H1 (cell line): ENCODE results near the gene SEMA4D. TPM values are rescaled to one million over a fixed set of nuclear protein-coding genes. Genes with fewer than 3 reads are reported as not detected.

ENCODE experiments used
- CTCF ChIA-PET: fragments of 300-600 bp; sonication (Branson Sonifier 250); formaldehyde crosslinking; loops from one replicate; lab custom pipeline; 2021; ENCODE audit not compliant: partially characterized antibody; lab: Charles Lee
- POLR2A ChIA-PET: fragments of 300-600 bp; sonication (Branson Sonifier 250); formaldehyde crosslinking; loops from one replicate; lab custom pipeline; 2021; ENCODE audit warnings: inconsistent platforms; ENCODE audit not compliant: partially characterized antibody; lab: Charles Lee
- DNase-seq, 2 experiments: peaks; one replicate each; pipeline versions ENCODE4 v3.0.0 to v3.0.0-alpha.2; 2010 to 2022; ENCODE audit warnings: low spot score in 2 of 2, low read depth in 1 of 2, mixed read lengths in 1 of 2
- FAIRE-seq: peaks from 2 replicates; lab custom pipeline; 2011; peaks lifted over from hg19 to GRCh38; lab: Jason Lieb, UNC
- H2AFZ ChIP-seq: 2 replicates; pipeline ENCODE4 v1.8.1; 2012; ENCODE audit warnings: low read length, inconsistent platforms
- H2AK5ac ChIP-seq: 2 replicates; pipeline ENCODE4 v1.6.1; 2013; ENCODE audit warnings: low read depth, low read length
- H2BK120ac ChIP-seq: replicated peaks from 2 replicates; pipeline ENCODE3; 2013; ENCODE audit warnings: low read depth, low read length, inconsistent platforms
- H2BK12ac ChIP-seq: 2 replicates; pipeline ENCODE4 v1.6.1; 2013; ENCODE audit warnings: low read depth, low read length
- H2BK15ac ChIP-seq: 2 replicates; pipeline ENCODE4 v1.6.1; 2013; ENCODE audit warnings: low read length
- H2BK20ac ChIP-seq: 2 replicates; pipeline ENCODE4 v1.6.1; 2013; ENCODE audit warnings: low read length
- H2BK5ac ChIP-seq: 2 replicates; pipeline ENCODE4 v1.6.1; 2013; ENCODE audit warnings: low read depth, low read length
- H3K14ac ChIP-seq: 2 replicates; pipeline ENCODE4 v1.6.1; 2013; ENCODE audit warnings: inconsistent platforms; ENCODE audit not compliant: insufficient read length
- H3K18ac ChIP-seq: 2 replicates; pipeline ENCODE4 v1.6.1; 2013; ENCODE audit warnings: low read length; ENCODE audit errors: extremely low read depth
- H3K23ac ChIP-seq: 2 replicates; pipeline ENCODE4 v1.6.1; 2013; ENCODE audit warnings: inconsistent platforms; ENCODE audit not compliant: insufficient read length
- H3K23me2 ChIP-seq: 2 replicates; pipeline ENCODE4 v1.6.1; 2013; ENCODE audit warnings: low read depth, low read length
- H3K27ac ChIP-seq: 2 replicates; pipeline ENCODE4 v1.6.1; 2011; ENCODE audit warnings: low read depth, low read length, inconsistent platforms
- H3K27me3 ChIP-seq, 4 experiments: replicated peaks in 1 of 4; 1 replicate in 1 of 4; 2 replicates in 3 of 4; pipeline versions ENCODE4 v1.6.1 to v1.8.1; 2011 to 2013; ENCODE audit warnings: low read length in 3 of 4, mild to moderate bottlenecking in 3 of 4, inconsistent platforms in 2 of 4, mixed read lengths in 2 of 4, moderate library complexity in 1 of 4; ENCODE audit not compliant: control insufficient read depth in 3 of 4, insufficient read depth in 3 of 4; ENCODE audit errors: extremely low read depth in 1 of 4
- H3K36me3 ChIP-seq, 4 experiments: 2 replicates each; pipeline versions ENCODE4 v1.6.1 to v1.8.1; 2011 to 2013; ENCODE audit warnings: mild to moderate bottlenecking in 4 of 4, low read length in 3 of 4, moderate library complexity in 2 of 4, control low read depth in 1 of 4, inconsistent platforms in 1 of 4; ENCODE audit not compliant: insufficient read depth in 4 of 4, control insufficient read depth in 2 of 4
- H3K4ac ChIP-seq: replicated peaks from 2 replicates; pipeline ENCODE3; 2013; ENCODE audit warnings: low read length, low read depth, mixed read lengths, inconsistent platforms; ENCODE audit not compliant: insufficient read length
- H3K4me1 ChIP-seq, 4 experiments: replicated peaks in 1 of 4; 1 replicate in 1 of 4; 2 replicates in 3 of 4; pipeline versions ENCODE4 v1.6.1 to v1.8.1; 2011 to 2013; ENCODE audit warnings: low read length in 3 of 4, inconsistent platforms in 2 of 4, mixed read lengths in 1 of 4; ENCODE audit not compliant: insufficient read depth in 4 of 4, control insufficient read depth in 3 of 4
- H3K4me2 ChIP-seq, 2 experiments: 2 replicates each; pipeline versions ENCODE4 v1.6.1 to v1.8.1; 2011 to 2013; ENCODE audit warnings: low read depth in 2 of 2, low read length in 2 of 2, control low read depth in 1 of 2, inconsistent platforms in 1 of 2, mild to moderate bottlenecking in 1 of 2; ENCODE audit not compliant: insufficient read depth in 1 of 2
- H3K4me3 ChIP-seq, 4 experiments: fragments of 200-600, 300-600 bp in 1 of 4; sonication (generic), shearing (Covaris generic), sonication (Bioruptor Twin) in 1 of 4; 2 replicates each; pipeline versions ENCODE4 v1.5.1 to v1.8.1; 2011 to 2016; ENCODE audit warnings: low read length in 4 of 4, low read depth in 3 of 4, control low read depth in 2 of 4, inconsistent platforms in 2 of 4, mild to moderate bottlenecking in 2 of 4, mixed read lengths in 1 of 4, moderate library complexity in 1 of 4; ENCODE audit not compliant: insufficient read depth in 2 of 4; ENCODE audit errors: extremely low read depth in 1 of 4
- H3K56ac ChIP-seq: replicated peaks from 2 replicates; pipeline ENCODE3; 2013; ENCODE audit warnings: low read depth, mild to moderate bottlenecking, mixed read lengths, low read length, inconsistent platforms; ENCODE audit not compliant: insufficient read length
- H3K79me1 ChIP-seq: 2 replicates; pipeline ENCODE4 v1.6.1; 2013; ENCODE audit warnings: low read depth, low read length, control low read depth
- H3K79me2 ChIP-seq, 2 experiments: 2 replicates each; pipeline versions ENCODE4 v1.6.1 to v1.8.1; 2012 to 2013; ENCODE audit warnings: low read length in 2 of 2, mild to moderate bottlenecking in 2 of 2, inconsistent platforms in 1 of 2; ENCODE audit not compliant: insufficient read depth in 2 of 2, control insufficient read depth in 1 of 2
- H3K9ac ChIP-seq, 4 experiments: replicated peaks in 1 of 4; 1 replicate in 1 of 4; 2 replicates in 3 of 4; pipeline versions ENCODE4 v1.6.1 to v1.8.1; 2011 to 2013; ENCODE audit warnings: low read depth in 3 of 4, low read length in 3 of 4, control low read depth in 2 of 4, mild to moderate bottlenecking in 2 of 4, moderate library complexity in 2 of 4, inconsistent platforms in 1 of 4; ENCODE audit errors: extremely low read depth in 1 of 4
- H3K9me3 ChIP-seq, 2 experiments: 2 replicates each; pipeline versions ENCODE4 v1.6.1 to v1.8.1; 2012 to 2013; ENCODE audit warnings: mild to moderate bottlenecking in 2 of 2, moderate library complexity in 2 of 2, control low read depth in 1 of 2, inconsistent platforms in 1 of 2, low read depth in 1 of 2, low read length in 1 of 2, mixed read lengths in 1 of 2; ENCODE audit not compliant: insufficient read depth in 2 of 2
- H4K20me1 ChIP-seq, 2 experiments: replicated peaks in 1 of 2; 2 replicates each; pipeline versions ENCODE3 to v1.8.1; 2011 to 2013; ENCODE audit warnings: inconsistent platforms in 2 of 2, low read length in 2 of 2, mild to moderate bottlenecking in 1 of 2; ENCODE audit not compliant: insufficient read depth in 2 of 2, control insufficient read depth in 1 of 2
- H4K5ac ChIP-seq: 2 replicates; pipeline ENCODE4 v1.6.1; 2013; ENCODE audit warnings: low read length, low read depth, mixed read lengths, inconsistent platforms; ENCODE audit not compliant: insufficient read length
- H4K8ac ChIP-seq: 2 replicates; pipeline ENCODE4 v1.8.0; 2013; ENCODE audit warnings: mild to moderate bottlenecking, moderate library complexity, low read length, inconsistent platforms; ENCODE audit not compliant: insufficient read depth; ENCODE audit errors: extremely low read depth
- H4K91ac ChIP-seq: replicated peaks from 2 replicates; pipeline ENCODE3; 2013; ENCODE audit warnings: low read length, mixed read lengths, inconsistent platforms; ENCODE audit not compliant: insufficient read length
- ATF3 ChIP-seq: IDR thresholded peaks from 2 replicates; pipeline ENCODE4 v1.6.1; 2011; ENCODE audit warnings: low read depth, mild to moderate bottlenecking, low read length; ENCODE audit not compliant: insufficient read depth
- BRCA1 ChIP-seq: IDR thresholded peaks from 2 replicates; pipeline ENCODE4 v1.6.1; 2012; ENCODE audit warnings: low read depth, low read length, improper control_type of control experiment
- CBX8 ChIP-seq: fragments of 300-800, 300-1000 bp; sonication (generic); IDR thresholded peaks from 2 replicates; pipeline ENCODE4 v1.7.1; 2016; ENCODE audit warnings: low read depth, low read length, borderline replicate concordance
- TAF7 ChIP-seq: optimal IDR thresholded peaks from 2 replicates; pipeline ENCODE3; 2011; ENCODE audit warnings: low read depth, mild to moderate bottlenecking, inconsistent platforms, low read length, moderate library complexity, borderline replicate concordance
- WGBS, 2 experiments: shearing (Covaris generic) in 1 of 2; methylation state at CpG; one replicate each; pipeline versions ENCODE4 v1.1.6 to v1.1.7; 2013 to 2015; ENCODE audit warnings: low lambda C conversion rate in 2 of 2, mixed read lengths in 2 of 2, inconsistent platforms in 1 of 2, low coverage in 1 of 2, missing lambda C conversion rate in 1 of 2; ENCODE audit not compliant: insufficient replicate concordance in 2 of 2, insufficient coverage in 1 of 2, insufficient read length in 1 of 2; ENCODE audit errors: extremely low coverage in 1 of 2, missing lambda C conversion rate in 1 of 2; 5-methylcytosine and 5-hydroxymethylcytosine counted together
- polyA plus RNA-seq, 7 experiments: library from polyadenylated mRNA; depleted of rRNA in 3 of 7; stranded (reverse) in 5 of 7; unstranded in 2 of 7; fragments of >200 nt in 5 of 7; fragments of 200-250 nt in 2 of 7; gene quantifications; 1 replicate in 5 of 7; 2 replicates in 1 of 7; 4 replicates in 1 of 7; pipeline versions ENCODE4 v1.2.1 to v1.2.3, GENCODE V29; 2011 to 2013; ENCODE audit warnings: missing spikeins in 2 of 7, mixed read lengths in 2 of 7
- total RNA-seq: library from RNA; stranded (reverse); fragmentation: NEBNext Ultra II Directional; extraction: Animal tissue kit (Norgen Biotek cat#: 25700); gene quantifications from 2 replicates; pipeline ENCODE4 v1.2.1, GENCODE V29; 2021

SEMA4D gene
- total and polyA plus RNA-seq, 2 of the 8 experiments (the other 6 are each of a cell fraction or from before 2014, with no cell fraction given): 21.0 to 70.4 TPM

GRCh38 chr9:89358376-89358916, 139.5 kb downstream of the SEMA4D start:
- no peak overlapping the region for H2BK120ac ChIP-seq
- no peaks in the 10 kb centered on the region; the same call in 1 of the 2 replicates for H3K79me1 ChIP-seq
- H3K27me3 ChIP-seq: no peaks in the 10 kb centered on the region
- H4K8ac ChIP-seq: no peak overlapping the region
- no peak overlapping the region for H3K27ac ChIP-seq
- H2AK5ac ChIP-seq: no peak overlapping the region
- no peak overlapping the region for H2BK15ac ChIP-seq
- H3K4me1 ChIP-seq: no peaks in the 10 kb centered on the region
- H3K9me3 ChIP-seq: no peaks in the 10 kb centered on the region
- FAIRE-seq (no peak), DNase-seq (no peak)
- no peaks in the 10 kb centered on the region for H3K23me2 ChIP-seq
- H3K23ac ChIP-seq: no peak overlapping the region
- no peak overlapping the region for H3K4me2 ChIP-seq
- no peak overlapping the region for H3K9ac ChIP-seq
- H2BK5ac ChIP-seq: no peak overlapping the region
- no peak overlapping the region for H2BK12ac ChIP-seq
- WGBS, 2 experiments: 82% methylated on average over 3 of the region's 3 CpGs; no CpG with 5 or more reads in 1 of the 2 experiments
- no peak overlapping the region for H3K4ac ChIP-seq
- H3K18ac ChIP-seq: no peak overlapping the region
- no peaks in the 10 kb centered on the region for H3K79me2 ChIP-seq
- no peak overlapping the region for H3K56ac ChIP-seq
- H4K91ac ChIP-seq: no peak overlapping the region
- no peak overlapping the region for H3K4me3 ChIP-seq
- ChIA-PET CTCF (interaction anchor here (1.0 to 1.5 kb wide), 4 partner anchors 11 to 234 kb away, joined by 3 to 6 read pairs (median 4); no protein-coding TSS in a partner anchor), POLR2A (interaction anchor here (1.1 to 1.7 kb wide), 3 partner anchors 10 to 35 kb away, joined by 3 to 8 read pairs (median 3); no protein-coding TSS in a partner anchor)
- H3K36me3 ChIP-seq: peaks cover 47 to 84% (median 69%) of the 10 kb centered on the region in 4 experiments
- H4K20me1 ChIP-seq: peaks cover 2 to 4% of the 10 kb centered on the region in 2 experiments
- H3K14ac ChIP-seq: no peak overlapping the region
- TF ChIP-seq ATF3 (no peak), TAF7 (no peak), CBX8 (no peak), BRCA1 (no peak)
- no peak overlapping the region for H2AFZ ChIP-seq
- H2BK20ac ChIP-seq: no peak overlapping the region
- no peak overlapping the region for H4K5ac ChIP-seq
